K562 (cell line): Measurements from ENCODE around the gene ST6GALNAC6. TPM values are rescaled to one million over a fixed set of nuclear protein-coding genes. Genes with fewer than 3 reads are reported as not detected.

Experiments
- ARID2 ChIP-seq: fragments of 450-650 bp; IDR thresholded peaks from 2 replicates; pipeline ENCODE4 v1.6.1; 2017; ENCODE audit warnings: antibody characterized with exemption, mild to moderate bottlenecking
- BHLHE40 ChIP-seq: IDR thresholded peaks from 2 replicates; pipeline ENCODE4 v1.6.1; 2011; ENCODE audit warnings: low read length, improper control_type of control experiment
- BRD9 ChIP-seq: fragments of 450-650 bp; IDR thresholded peaks from 2 replicates; pipeline ENCODE4 v1.6.1; 2018; ENCODE audit warnings: low read depth; ENCODE audit not compliant: partially characterized antibody
- CAMTA2 ChIP-seq: fragments of 250-450 bp; sonication (Bioruptor Pico); conservative IDR thresholded peaks from 2 replicates; pipeline ENCODE4 v1.5.1; 2022
- HNRNPUL1 ChIP-seq: fragments of 200-400 bp; formaldehyde crosslinking; IDR thresholded peaks from 2 replicates; pipeline ENCODE4 v1.6.1; 2017; ENCODE audit warnings: low read length
- HOXB6 ChIP-seq: fragments of 250-450 bp; sonication (Bioruptor Pico); IDR thresholded peaks from 2 replicates; pipeline ENCODE4 v1.5.1; 2022; ENCODE audit warnings: mild to moderate bottlenecking, borderline replicate concordance
- JUN ChIP-seq, 2 experiments: sonication (generic) in 1 of 2; formaldehyde crosslinking in 1 of 2; IDR thresholded peaks; 2 replicates each; pipeline versions ENCODE4 v1.6.1 to v1.8.0; 2012 to 2022; ENCODE audit warnings: borderline replicate concordance in 2 of 2, mild to moderate bottlenecking in 2 of 2, improper control_type of control experiment in 1 of 2, low read depth in 1 of 2, low read length in 1 of 2, missing genetic modification reagents in 1 of 2
- KDM4B ChIP-seq, 2 experiments: fragments of 450-650 bp in 1 of 2; sonication (generic) in 1 of 2; IDR thresholded peaks; 2 replicates each; pipeline ENCODE4 v1.6.1; 2016 to 2017; ENCODE audit warnings: borderline replicate concordance in 2 of 2, antibody characterized with exemption in 1 of 2, low read depth in 1 of 2, mild to moderate bottlenecking in 1 of 2
- MCM5 ChIP-seq: fragments of 450-650 bp; IDR thresholded peaks from 2 replicates; pipeline ENCODE4 v1.6.1; 2016; ENCODE audit warnings: low read depth
- MCM7 ChIP-seq, 2 experiments: fragments of 450-650 bp; IDR thresholded peaks; 2 replicates each; pipeline ENCODE4 v1.6.1; 2016 to 2018
- ZNF699 ChIP-seq: fragments of 250-450 bp; sonication (Bioruptor Pico); IDR thresholded peaks from 2 replicates; pipeline ENCODE4 v1.8.0; 2021; ENCODE audit warnings: mild to moderate bottlenecking, moderate library complexity; ENCODE audit not compliant: insufficient replicate concordance
- polyA plus RNA-seq, 8 experiments: library from polyadenylated mRNA; depleted of rRNA in 4 of 8; stranded (reverse) in 5 of 8; unstranded in 3 of 8; fragments of >200 nt; fragmentation: Nextera tagmentation in 2 of 8; fragmentation: Illumina TruSeq in 1 of 8; extraction: Ambion mirVana in 2 of 8; extraction: Trizol in 1 of 8; gene quantifications; 2 replicates each; pipeline versions ENCODE4 v1.2.1 to v1.2.3, GENCODE V29; 2011 to 2014; ENCODE audit warnings: inconsistent platforms in 1 of 8, missing spikeins in 1 of 8
- total RNA-seq, 7 experiments: library from RNA; depleted of rRNA in 6 of 7; stranded (reverse); fragments of >200 nt in 6 of 7; fragmentation: Illumina TruSeq in 2 of 7; extraction: Trizol in 2 of 7; gene quantifications; 2 replicates each; pipeline versions ENCODE4 v1.2.1 to v1.2.3, GENCODE V29; 2011 to 2021; ENCODE audit warnings: low replicate concordance in 1 of 7
- TF ChIP-seq, protein P1 (sequence below), 2 experiments: fragments of 450-650 bp; IDR thresholded peaks; 2 replicates each; pipeline ENCODE4 v1.6.1; 2018; ENCODE audit warnings: mild to moderate bottlenecking in 2 of 2, low read depth in 1 of 2; ENCODE audit not compliant: partially characterized antibody in 2 of 2
- TF ChIP-seq, protein P2 (sequence below): IDR thresholded peaks from 3 replicates; pipeline ENCODE4 v1.6.1; 2011; ENCODE audit warnings: borderline replicate concordance, mild to moderate bottlenecking; ENCODE audit not compliant: insufficient read length, insufficient read depth
- TF ChIP-seq, protein P3 (sequence below): fragments of 450-650 bp; IDR thresholded peaks from one replicate; pipeline ENCODE4 v1.6.1; 2018; ENCODE audit warnings: mild to moderate bottlenecking, moderate library complexity; ENCODE audit not compliant: partially characterized antibody
- TF ChIP-seq, protein P4 (sequence below), 2 experiments: fragments of 150-350 bp in 1 of 2; IDR thresholded peaks; 2 replicates each; pipeline ENCODE4 v1.6.1; 2012 to 2016; ENCODE audit warnings: low read depth in 2 of 2, low read length in 2 of 2, mild to moderate bottlenecking in 1 of 2, moderate library complexity in 1 of 2

ST6GALNAC6 gene
- total and polyA plus RNA-seq, 9 of the 15 experiments (the other 6 are each of a cell fraction or from before 2014, with no cell fraction given), result 0.13 to 23.0 (median 14.5) TPM

DNA sequence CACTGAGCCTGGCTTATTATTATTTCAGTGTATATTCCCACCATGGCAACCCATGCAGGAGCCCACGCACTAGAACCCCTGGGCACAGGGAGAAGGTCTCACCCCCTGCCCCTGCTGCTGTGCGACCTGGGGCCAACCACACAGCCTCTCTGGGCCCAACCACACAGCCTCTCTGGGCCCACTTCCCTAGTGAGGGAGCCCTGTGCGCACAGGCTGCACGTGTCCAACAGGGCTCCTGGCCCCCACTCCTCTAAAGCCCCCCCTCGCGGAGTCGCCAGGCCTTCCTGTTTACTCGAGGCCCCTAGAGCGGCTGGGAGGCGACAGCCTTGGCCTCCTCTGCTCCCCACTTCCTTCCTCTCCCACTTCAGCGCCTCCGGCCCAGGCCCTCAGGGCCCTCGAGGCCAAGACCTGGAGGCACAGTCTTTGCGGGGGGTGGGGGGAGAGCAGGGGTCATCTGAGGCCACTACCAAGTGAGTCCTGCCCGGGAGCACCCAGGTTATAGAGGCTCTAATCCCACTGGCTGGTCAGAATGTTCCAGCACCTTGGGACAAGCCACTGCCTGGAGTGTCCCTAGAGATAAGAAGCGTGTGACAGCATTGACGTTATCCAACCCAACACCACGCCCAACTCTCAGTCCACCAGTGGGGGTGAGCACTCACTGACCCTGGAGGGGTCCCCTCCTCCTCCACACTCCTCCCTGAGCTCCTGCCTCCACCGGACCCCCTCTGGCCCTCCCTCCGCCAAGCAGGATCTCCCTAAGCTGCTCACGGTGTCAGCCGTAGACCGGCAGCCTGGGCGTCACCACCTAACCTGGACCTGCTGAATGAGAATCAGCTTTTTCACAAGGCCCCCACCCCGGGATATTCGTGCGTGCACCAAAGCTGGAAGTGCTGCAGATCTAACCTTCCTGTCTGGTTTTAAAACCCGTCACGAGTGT lies 37.1 kb downstream of the ST6GALNAC6 start (continued):
- no peak; the same call in 1 of the 2 replicates for TF ChIP-seq JUN (IDR thresholded peaks at IDR 0.05; ENCODE audit: borderline replicate concordance, low read depth, low read length)
- TF ChIP-seq JUN (CRISPR knock-in tag; IDR thresholded peaks at IDR 0.05; ENCODE audit: borderline replicate concordance), result no peak; the same call in 1 of the 2 replicates
- TF ChIP-seq, protein P1, sequence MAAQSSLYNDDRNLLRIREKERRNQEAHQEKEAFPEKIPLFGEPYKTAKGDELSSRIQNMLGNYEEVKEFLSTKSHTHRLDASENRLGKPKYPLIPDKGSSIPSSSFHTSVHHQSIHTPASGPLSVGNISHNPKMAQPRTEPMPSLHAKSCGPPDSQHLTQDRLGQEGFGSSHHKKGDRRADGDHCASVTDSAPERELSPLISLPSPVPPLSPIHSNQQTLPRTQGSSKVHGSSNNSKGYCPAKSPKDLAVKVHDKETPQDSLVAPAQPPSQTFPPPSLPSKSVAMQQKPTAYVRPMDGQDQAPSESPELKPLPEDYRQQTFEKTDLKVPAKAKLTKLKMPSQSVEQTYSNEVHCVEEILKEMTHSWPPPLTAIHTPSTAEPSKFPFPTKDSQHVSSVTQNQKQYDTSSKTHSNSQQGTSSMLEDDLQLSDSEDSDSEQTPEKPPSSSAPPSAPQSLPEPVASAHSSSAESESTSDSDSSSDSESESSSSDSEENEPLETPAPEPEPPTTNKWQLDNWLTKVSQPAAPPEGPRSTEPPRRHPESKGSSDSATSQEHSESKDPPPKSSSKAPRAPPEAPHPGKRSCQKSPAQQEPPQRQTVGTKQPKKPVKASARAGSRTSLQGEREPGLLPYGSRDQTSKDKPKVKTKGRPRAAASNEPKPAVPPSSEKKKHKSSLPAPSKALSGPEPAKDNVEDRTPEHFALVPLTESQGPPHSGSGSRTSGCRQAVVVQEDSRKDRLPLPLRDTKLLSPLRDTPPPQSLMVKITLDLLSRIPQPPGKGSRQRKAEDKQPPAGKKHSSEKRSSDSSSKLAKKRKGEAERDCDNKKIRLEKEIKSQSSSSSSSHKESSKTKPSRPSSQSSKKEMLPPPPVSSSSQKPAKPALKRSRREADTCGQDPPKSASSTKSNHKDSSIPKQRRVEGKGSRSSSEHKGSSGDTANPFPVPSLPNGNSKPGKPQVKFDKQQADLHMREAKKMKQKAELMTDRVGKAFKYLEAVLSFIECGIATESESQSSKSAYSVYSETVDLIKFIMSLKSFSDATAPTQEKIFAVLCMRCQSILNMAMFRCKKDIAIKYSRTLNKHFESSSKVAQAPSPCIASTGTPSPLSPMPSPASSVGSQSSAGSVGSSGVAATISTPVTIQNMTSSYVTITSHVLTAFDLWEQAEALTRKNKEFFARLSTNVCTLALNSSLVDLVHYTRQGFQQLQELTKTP (IDR thresholded peaks at IDR 0.05; ENCODE audit: low read depth in 1 of 2, partially characterized antibody in 2 of 2), result peak; percentile 59 to 64
- TF ChIP-seq BRD9, result peak; percentile 100
- TF ChIP-seq CAMTA2 (CRISPR knock-in tag), result no peak
- TF ChIP-seq, protein P2, sequence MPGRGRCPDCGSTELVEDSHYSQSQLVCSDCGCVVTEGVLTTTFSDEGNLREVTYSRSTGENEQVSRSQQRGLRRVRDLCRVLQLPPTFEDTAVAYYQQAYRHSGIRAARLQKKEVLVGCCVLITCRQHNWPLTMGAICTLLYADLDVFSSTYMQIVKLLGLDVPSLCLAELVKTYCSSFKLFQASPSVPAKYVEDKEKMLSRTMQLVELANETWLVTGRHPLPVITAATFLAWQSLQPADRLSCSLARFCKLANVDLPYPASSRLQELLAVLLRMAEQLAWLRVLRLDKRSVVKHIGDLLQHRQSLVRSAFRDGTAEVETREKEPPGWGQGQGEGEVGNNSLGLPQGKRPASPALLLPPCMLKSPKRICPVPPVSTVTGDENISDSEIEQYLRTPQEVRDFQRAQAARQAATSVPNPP, result no peak
- no peak for TF ChIP-seq HOXB6
- TF ChIP-seq, protein P3, sequence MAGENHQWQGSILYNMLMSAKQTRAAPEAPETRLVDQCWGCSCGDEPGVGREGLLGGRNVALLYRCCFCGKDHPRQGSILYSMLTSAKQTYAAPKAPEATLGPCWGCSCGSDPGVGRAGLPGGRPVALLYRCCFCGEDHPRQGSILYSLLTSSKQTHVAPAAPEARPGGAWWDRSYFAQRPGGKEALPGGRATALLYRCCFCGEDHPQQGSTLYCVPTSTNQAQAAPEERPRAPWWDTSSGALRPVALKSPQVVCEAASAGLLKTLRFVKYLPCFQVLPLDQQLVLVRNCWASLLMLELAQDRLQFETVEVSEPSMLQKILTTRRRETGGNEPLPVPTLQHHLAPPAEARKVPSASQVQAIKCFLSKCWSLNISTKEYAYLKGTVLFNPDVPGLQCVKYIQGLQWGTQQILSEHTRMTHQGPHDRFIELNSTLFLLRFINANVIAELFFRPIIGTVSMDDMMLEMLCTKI, result no peak
- no peak for TF ChIP-seq HNRNPUL1
- TF ChIP-seq ZNF699 (CRISPR knock-in tag), result no peak
- no peak for TF ChIP-seq MCM5
- TF ChIP-seq, protein P4, sequence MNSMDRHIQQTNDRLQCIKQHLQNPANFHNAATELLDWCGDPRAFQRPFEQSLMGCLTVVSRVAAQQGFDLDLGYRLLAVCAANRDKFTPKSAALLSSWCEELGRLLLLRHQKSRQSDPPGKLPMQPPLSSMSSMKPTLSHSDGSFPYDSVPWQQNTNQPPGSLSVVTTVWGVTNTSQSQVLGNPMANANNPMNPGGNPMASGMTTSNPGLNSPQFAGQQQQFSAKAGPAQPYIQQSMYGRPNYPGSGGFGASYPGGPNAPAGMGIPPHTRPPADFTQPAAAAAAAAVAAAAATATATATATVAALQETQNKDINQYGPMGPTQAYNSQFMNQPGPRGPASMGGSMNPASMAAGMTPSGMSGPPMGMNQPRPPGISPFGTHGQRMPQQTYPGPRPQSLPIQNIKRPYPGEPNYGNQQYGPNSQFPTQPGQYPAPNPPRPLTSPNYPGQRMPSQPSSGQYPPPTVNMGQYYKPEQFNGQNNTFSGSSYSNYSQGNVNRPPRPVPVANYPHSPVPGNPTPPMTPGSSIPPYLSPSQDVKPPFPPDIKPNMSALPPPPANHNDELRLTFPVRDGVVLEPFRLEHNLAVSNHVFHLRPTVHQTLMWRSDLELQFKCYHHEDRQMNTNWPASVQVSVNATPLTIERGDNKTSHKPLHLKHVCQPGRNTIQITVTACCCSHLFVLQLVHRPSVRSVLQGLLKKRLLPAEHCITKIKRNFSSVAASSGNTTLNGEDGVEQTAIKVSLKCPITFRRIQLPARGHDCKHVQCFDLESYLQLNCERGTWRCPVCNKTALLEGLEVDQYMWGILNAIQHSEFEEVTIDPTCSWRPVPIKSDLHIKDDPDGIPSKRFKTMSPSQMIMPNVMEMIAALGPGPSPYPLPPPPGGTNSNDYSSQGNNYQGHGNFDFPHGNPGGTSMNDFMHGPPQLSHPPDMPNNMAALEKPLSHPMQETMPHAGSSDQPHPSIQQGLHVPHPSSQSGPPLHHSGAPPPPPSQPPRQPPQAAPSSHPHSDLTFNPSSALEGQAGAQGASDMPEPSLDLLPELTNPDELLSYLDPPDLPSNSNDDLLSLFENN (IDR thresholded peaks at IDR 0.05; ENCODE audit: low read depth in 2 of 2, low read length in 2 of 2), result no peak; a peak in 1 of 4 replicates
- peak; percentile 97 for TF ChIP-seq BHLHE40
- peak in 1 of 2 experiments; percentile 82; a peak in 1 of 4 replicates for TF ChIP-seq KDM4B (IDR thresholded peaks at IDR 0.05; ENCODE audit: borderline replicate concordance in 2 of 2, low read depth in 1 of 2)
- TF ChIP-seq ARID2, result no peak
- no peak for TF ChIP-seq MCM7 (IDR thresholded peaks at IDR 0.05)
